Measurements from ENCODE around the gene MED7.

MED7 gene

DNA sequence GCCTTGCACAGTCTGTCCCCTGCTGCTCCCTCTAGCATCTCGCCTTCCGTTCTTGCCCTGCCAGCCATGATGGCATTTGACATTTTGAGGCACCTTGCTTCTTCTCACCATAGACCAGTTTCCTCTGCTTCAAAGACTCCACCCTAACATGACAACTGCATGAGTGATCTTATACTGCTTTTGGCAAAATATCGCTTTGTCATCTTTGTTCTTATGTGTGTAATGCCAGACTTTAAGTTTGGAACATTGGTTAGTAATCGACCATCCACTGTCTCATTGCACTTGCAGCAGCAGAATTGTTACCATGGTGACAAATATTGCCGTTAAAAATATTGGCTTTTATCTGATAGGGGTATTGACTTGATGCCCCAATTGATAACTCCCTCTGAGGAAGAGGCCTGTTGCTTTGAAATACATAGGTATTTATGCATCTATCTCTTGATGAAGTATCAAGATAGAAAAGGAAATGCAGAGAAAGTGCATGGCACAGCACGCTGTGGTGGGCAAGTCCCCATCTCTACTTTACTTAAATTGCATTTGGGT is 16.6 kb upstream of the MED7 start:
- no peak overlapping the region for H3K4me3 ChIP-seq (ENCODE audit: low read depth, low read length)
- no peaks in the 10 kb centered on the region for H3K27me3 ChIP-seq (ENCODE audit: insufficient read depth, low read depth, severe bottlenecking)
- no peak overlapping the region for H3K27ac ChIP-seq
- H3K36me3 ChIP-seq = no peaks in the 10 kb centered on the region
- no peak for DNase-seq
- TF ChIP-seq, protein P1, sequence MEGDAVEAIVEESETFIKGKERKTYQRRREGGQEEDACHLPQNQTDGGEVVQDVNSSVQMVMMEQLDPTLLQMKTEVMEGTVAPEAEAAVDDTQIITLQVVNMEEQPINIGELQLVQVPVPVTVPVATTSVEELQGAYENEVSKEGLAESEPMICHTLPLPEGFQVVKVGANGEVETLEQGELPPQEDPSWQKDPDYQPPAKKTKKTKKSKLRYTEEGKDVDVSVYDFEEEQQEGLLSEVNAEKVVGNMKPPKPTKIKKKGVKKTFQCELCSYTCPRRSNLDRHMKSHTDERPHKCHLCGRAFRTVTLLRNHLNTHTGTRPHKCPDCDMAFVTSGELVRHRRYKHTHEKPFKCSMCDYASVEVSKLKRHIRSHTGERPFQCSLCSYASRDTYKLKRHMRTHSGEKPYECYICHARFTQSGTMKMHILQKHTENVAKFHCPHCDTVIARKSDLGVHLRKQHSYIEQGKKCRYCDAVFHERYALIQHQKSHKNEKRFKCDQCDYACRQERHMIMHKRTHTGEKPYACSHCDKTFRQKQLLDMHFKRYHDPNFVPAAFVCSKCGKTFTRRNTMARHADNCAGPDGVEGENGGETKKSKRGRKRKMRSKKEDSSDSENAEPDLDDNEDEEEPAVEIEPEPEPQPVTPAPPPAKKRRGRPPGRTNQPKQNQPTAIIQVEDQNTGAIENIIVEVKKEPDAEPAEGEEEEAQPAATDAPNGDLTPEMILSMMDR (IDR thresholded peaks at IDR 0.05; ENCODE audit: low read depth, low read length) = no peak
- H3K9me3 ChIP-seq (ENCODE audit: severe bottlenecking) = no peaks in the 10 kb centered on the region

DNA sequence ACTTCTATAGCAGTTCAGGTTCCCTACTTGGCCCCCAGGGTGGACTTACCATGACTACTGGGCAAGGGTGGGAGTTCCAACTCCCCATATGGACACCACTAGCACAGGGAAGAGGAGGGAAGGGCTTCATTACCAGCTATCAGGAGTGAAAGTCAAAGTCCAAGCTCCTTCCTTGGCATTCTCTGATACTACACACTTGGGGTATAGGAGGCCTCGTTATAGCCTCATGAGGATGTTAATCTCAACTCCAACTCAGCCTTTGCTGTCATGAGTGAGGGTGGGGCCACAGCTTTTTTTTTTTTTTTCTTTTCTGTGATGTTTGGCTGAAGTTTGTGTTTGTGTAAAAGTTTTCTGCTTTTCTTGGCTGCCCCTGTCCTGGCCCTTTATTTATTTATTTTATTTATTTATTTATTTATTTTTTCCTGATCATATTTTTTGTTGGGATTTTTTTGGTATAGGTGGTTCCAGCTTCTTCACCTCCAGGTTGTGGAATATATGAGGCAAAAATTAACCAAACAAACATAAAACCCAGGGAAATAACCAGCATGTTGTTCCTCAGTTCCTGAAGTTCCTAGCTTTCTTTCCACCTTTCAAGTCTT is 14.7 kb upstream of the MED7 start:
- Histone ChIP-seq H3K27me3 (ENCODE audit: insufficient read depth, low read depth, severe bottlenecking) (no peaks in the 10 kb centered on the region), H3K4me3 (ENCODE audit: low read depth, low read length) (no peak overlapping the region), H3K36me3 (no peaks in the 10 kb centered on the region), H3K27ac (no peak overlapping the region), H3K9me3 (ENCODE audit: severe bottlenecking) (no peaks in the 10 kb centered on the region)
- no peak for DNase-seq
- TF ChIP-seq, protein P1 (IDR thresholded peaks at IDR 0.05; ENCODE audit: low read depth, low read length) = no peak

- no peak overlapping the region for H3K27ac ChIP-seq
- no peak for DNase-seq
- no peaks in the 10 kb centered on the region for H3K9me3 ChIP-seq (ENCODE audit: severe bottlenecking)
- H3K36me3 ChIP-seq = no peaks in the 10 kb centered on the region
- no peak overlapping the region for H3K4me3 ChIP-seq (ENCODE audit: low read depth, low read length)
- no peaks in the 10 kb centered on the region for H3K27me3 ChIP-seq (ENCODE audit: insufficient read depth, low read depth, severe bottlenecking)
- TF ChIP-seq, protein P1 (IDR thresholded peaks at IDR 0.05; ENCODE audit: low read depth, low read length) = no peak
Measured at GRCh38 chr5:157155297-157155696, 12.6 kb upstream of the MED7 start.

DNA sequence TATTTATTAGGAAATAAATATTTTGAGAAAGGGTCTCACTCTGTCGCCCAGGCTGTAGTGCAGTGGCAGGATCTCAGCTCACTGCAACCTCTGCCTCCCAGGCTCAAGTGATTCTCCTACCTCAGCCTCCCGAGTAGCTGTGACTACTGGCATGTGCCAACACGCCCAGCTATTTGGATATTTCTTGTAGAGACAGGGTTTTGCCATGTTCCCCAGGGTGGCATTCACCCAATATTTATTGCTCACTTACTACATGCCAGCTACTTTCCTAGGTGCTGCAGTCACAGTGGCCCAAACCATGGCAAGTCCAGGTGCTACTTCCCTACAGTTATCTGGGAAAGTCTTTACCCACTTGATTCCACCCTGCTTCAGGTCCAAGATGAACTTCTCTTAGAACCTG is 8.3 kb upstream of the MED7 start:
- H3K9me3 ChIP-seq (ENCODE audit: severe bottlenecking) = no peaks in the 10 kb centered on the region
- H3K36me3 ChIP-seq = no peaks in the 10 kb centered on the region
- no peak for DNase-seq
- H3K4me3 ChIP-seq (ENCODE audit: low read depth, low read length) = no peak overlapping the region
- H3K27ac ChIP-seq = no peak overlapping the region
- no peaks in the 10 kb centered on the region for H3K27me3 ChIP-seq (ENCODE audit: insufficient read depth, low read depth, severe bottlenecking)
- TF ChIP-seq, protein P1 (IDR thresholded peaks at IDR 0.05; ENCODE audit: low read depth, low read length) = no peak

GRCh38 chr5:157148734-157149615 is 6.3 kb upstream of the MED7 start:
- H3K27me3 ChIP-seq (ENCODE audit: insufficient read depth, low read depth, severe bottlenecking) = no peaks in the 10 kb centered on the region
- no peaks in the 10 kb centered on the region for H3K36me3 ChIP-seq
- no peak overlapping the region for H3K27ac ChIP-seq
- no peaks in the 10 kb centered on the region for H3K9me3 ChIP-seq (ENCODE audit: severe bottlenecking)
- peak; percentile 75 for DNase-seq
- TF ChIP-seq, protein P1 (IDR thresholded peaks at IDR 0.05; ENCODE audit: low read depth, low read length) = peak; percentile 72
- no peak overlapping the region for H3K4me3 ChIP-seq (ENCODE audit: low read depth, low read length)

Measured in WERI-Rb-1 (cell line).